HepG2 (cell line): ENCODE data around the gene PRR5L. TPM values are rescaled to one million over a fixed set of nuclear protein-coding genes. Genes with fewer than 3 reads are reported as not detected.

Source experiments
- ATAC-seq: fragments of 200-7000 bp; cut with Tn5 transposase; 3 replicates; pipeline ENCODE4 v1.9.1; 2020; ENCODE audit warnings: mild to moderate bottlenecking, moderate library complexity
- BruUV-seq: library from RNA; stranded (reverse); fragments of 400-500 nt; replicated peaks from 2 replicates; lab custom pipeline; 2021; lab: Mats Ljungman, UMichigan
- CTCF ChIA-PET: fragments of 300-600 bp; formaldehyde crosslinking; extraction: SDS; loops from one replicate; lab custom pipeline; 2021; ENCODE audit warnings: low total read pairs, inconsistent platforms, low intra/inter-chr PET ratio; lab: Yijun Ruan, JAX
- POLR2A ChIA-PET: fragments of 350-600 bp; sonication (Branson Sonifier 250); formaldehyde crosslinking; loops from one replicate; lab custom pipeline; 2020; ENCODE audit warnings: antibody characterized with exemption, inconsistent platforms; lab: Yijun Ruan, JAX
- DNase-seq: peaks from one replicate; pipeline ENCODE4 v3.0.0-alpha.2; 2015; ENCODE audit warnings: low spot score
- FAIRE-seq: peaks from 3 replicates; lab custom pipeline; 2011; peaks lifted over from hg19 to GRCh38; lab: Jason Lieb, UNC
- H2AFZ ChIP-seq: one replicate; pipeline ENCODE4 v1.6.1; 2011; ENCODE audit warnings: low read length, inconsistent platforms
- H3K27ac ChIP-seq: fragments of 300-600 bp; 3 replicates; pipeline ENCODE4 v1.8.0; 2011; ENCODE audit warnings: mixed run types, mild to moderate bottlenecking, mixed read lengths, low read length, inconsistent platforms; ENCODE audit not compliant: insufficient read depth; ENCODE audit errors: extremely low read length
- H3K27me3 ChIP-seq, 2 experiments: fragments of 200-600 bp in 1 of 2; 2 replicates in 1 of 2; 3 replicates in 1 of 2; pipeline versions ENCODE4 v1.6.0 to v1.8.0; 2011; ENCODE audit warnings: low read length in 2 of 2, mild to moderate bottlenecking in 2 of 2, moderate library complexity in 2 of 2, inconsistent platforms in 1 of 2; ENCODE audit not compliant: insufficient read depth in 2 of 2, control insufficient read depth in 1 of 2
- H3K36me3 ChIP-seq, 2 experiments: fragments of 200-600 bp in 1 of 2; replicated peaks in 1 of 2; 2 replicates in 1 of 2; 3 replicates in 1 of 2; pipeline versions ENCODE4 v1.5.1 to v1.8.0; 2011; ENCODE audit warnings: low read length in 2 of 2, inconsistent platforms in 1 of 2; ENCODE audit not compliant: insufficient read depth in 2 of 2, control insufficient read depth in 1 of 2
- H3K4me1 ChIP-seq: 2 replicates; pipeline ENCODE4 v1.5.1; 2012; ENCODE audit warnings: low read length, inconsistent platforms; ENCODE audit not compliant: insufficient read depth
- H3K4me2 ChIP-seq: 2 replicates; pipeline ENCODE4 v1.6.0; 2011; ENCODE audit warnings: low read depth, low read length, inconsistent platforms
- H3K4me3 ChIP-seq, 3 experiments: fragments of 200-600 bp in 1 of 3; sonication (generic), shearing (Covaris generic) in 1 of 3; replicated peaks in 1 of 3; 2 replicates each; pipeline ENCODE4 v1.5.1; 2011 to 2016; ENCODE audit warnings: low read length in 3 of 3, inconsistent platforms in 2 of 3, low read depth in 2 of 3, mild to moderate bottlenecking in 2 of 3, control low read depth in 1 of 3, mixed read lengths in 1 of 3; ENCODE audit not compliant: insufficient read depth in 1 of 3
- H3K79me2 ChIP-seq: one replicate; pipeline ENCODE4 v1.6.1; 2011; ENCODE audit warnings: low read length, inconsistent platforms; ENCODE audit not compliant: insufficient read depth
- H3K9ac ChIP-seq: 2 replicates; pipeline ENCODE4 v1.6.0; 2011; ENCODE audit warnings: mild to moderate bottlenecking, low read depth, low read length, inconsistent platforms; ENCODE audit not compliant: insufficient read depth
- H3K9me3 ChIP-seq: 2 replicates; pipeline ENCODE4 v1.5.1; 2012; ENCODE audit warnings: mild to moderate bottlenecking, low read length
- H4K20me1 ChIP-seq: 2 replicates; pipeline ENCODE4 v1.6.0; 2011; ENCODE audit warnings: inconsistent platforms, mild to moderate bottlenecking, low read length, moderate library complexity; ENCODE audit not compliant: insufficient read depth
- ARNTL ChIP-seq: sonication (generic); formaldehyde crosslinking; IDR thresholded peaks from 2 replicates; pipeline ENCODE4 v1.4.0; 2020; ENCODE audit warnings: mild to moderate bottlenecking, missing genetic modification reagents
- CBFB ChIP-seq: sonication (generic); formaldehyde crosslinking; IDR thresholded peaks from 2 replicates; pipeline ENCODE4 v1.4.0; 2020; ENCODE audit warnings: missing genetic modification reagents
- PHF21A ChIP-seq: sonication (generic); formaldehyde crosslinking; IDR thresholded peaks from 2 replicates; pipeline ENCODE4 v1.5.0; 2020; ENCODE audit warnings: mild to moderate bottlenecking, missing genetic modification reagents
- RNF219 ChIP-seq: sonication (generic); formaldehyde crosslinking; IDR thresholded peaks from 2 replicates; pipeline ENCODE4 v1.5.0; 2020; ENCODE audit warnings: mild to moderate bottlenecking, missing genetic modification reagents
- TEAD3 ChIP-seq: optimal IDR thresholded peaks from 2 replicates; pipeline ENCODE3; 2016; ENCODE audit warnings: borderline replicate concordance
- YEATS2 ChIP-seq: sonication (generic); formaldehyde crosslinking; IDR thresholded peaks from 2 replicates; pipeline ENCODE4 v1.4.0; 2020; ENCODE audit warnings: missing genetic modification reagents, borderline replicate concordance
- ZNF3 ChIP-seq: IDR thresholded peaks from 2 replicates; pipeline ENCODE4 v1.7.0; 2017; ENCODE audit warnings: inconsistent platforms
- ZNF496 ChIP-seq: sonication (generic); formaldehyde crosslinking; IDR thresholded peaks from 2 replicates; pipeline ENCODE4 v1.8.1; 2023; ENCODE audit warnings: mild to moderate bottlenecking, moderate library complexity, missing genetic modification reagents; ENCODE audit not compliant: insufficient replicate concordance
- WGBS: methylation state at CpG from one replicate; pipeline ENCODE4 v1.1.6; 2017; ENCODE audit warnings: low lambda C conversion rate; 5-methylcytosine and 5-hydroxymethylcytosine counted together
- in situ Hi-C: cut with HindIII; loops from 2 replicates; pipeline ENCODE4 v1.10.0; 2017; ENCODE audit warnings: low pct_unique_long_range_greater_than_20kb; ENCODE audit not compliant: extremely low pct_ligation_motif_present
- intact Hi-C: fragments of 100-400 bp; cut with micrococcal nuclease; formaldehyde crosslinking; loops from one replicate; pipeline ENCODE4 v1.10.0; 2022; ENCODE audit not compliant: unreplicated experiment
- polyA plus RNA-seq, 8 experiments: library from polyadenylated mRNA; depleted of rRNA in 3 of 8; stranded (reverse) in 7 of 8; unstranded in 1 of 8; fragments of >200 nt; fragmentation: Illumina TruSeq in 4 of 8; extraction: Trizol in 4 of 8; gene quantifications; 2 replicates each; pipeline versions ENCODE4 v1.2.1 to v1.2.3, GENCODE V29; 2011 to 2016; ENCODE audit warnings: low read depth in 4 of 8, missing spikeins in 1 of 8, mixed read lengths in 1 of 8; ENCODE audit not compliant: insufficient read depth in 1 of 8
- total RNA-seq, 5 experiments: library from RNA; depleted of rRNA; stranded (reverse); fragments of >200 nt; fragmentation: Illumina TruSeq; extraction: Trizol; gene quantifications; 2 replicates each; pipeline ENCODE4 v1.2.3, GENCODE V29; 2016; ENCODE audit warnings: low read depth in 1 of 5
- TF ChIP-seq, protein P1 (sequence below): sonication (generic); formaldehyde crosslinking; IDR thresholded peaks from 2 replicates; pipeline ENCODE4 v1.8.0; 2022; ENCODE audit warnings: missing genetic modification reagents, mild to moderate bottlenecking, inconsistent platforms, borderline replicate concordance
- TF ChIP-seq, protein P2 (sequence below): sonication (generic); formaldehyde crosslinking; IDR thresholded peaks from 2 replicates; pipeline ENCODE4 v1.9.0; 2021; ENCODE audit warnings: missing genetic modification reagents, mild to moderate bottlenecking, borderline replicate concordance

Gene PRR5L
- total and polyA plus RNA-seq, 2 of the 13 experiments (the other 11 are each of a cell fraction or from before 2014, with no cell fraction given): 0.16 TPM; not detected in 1

DNA sequence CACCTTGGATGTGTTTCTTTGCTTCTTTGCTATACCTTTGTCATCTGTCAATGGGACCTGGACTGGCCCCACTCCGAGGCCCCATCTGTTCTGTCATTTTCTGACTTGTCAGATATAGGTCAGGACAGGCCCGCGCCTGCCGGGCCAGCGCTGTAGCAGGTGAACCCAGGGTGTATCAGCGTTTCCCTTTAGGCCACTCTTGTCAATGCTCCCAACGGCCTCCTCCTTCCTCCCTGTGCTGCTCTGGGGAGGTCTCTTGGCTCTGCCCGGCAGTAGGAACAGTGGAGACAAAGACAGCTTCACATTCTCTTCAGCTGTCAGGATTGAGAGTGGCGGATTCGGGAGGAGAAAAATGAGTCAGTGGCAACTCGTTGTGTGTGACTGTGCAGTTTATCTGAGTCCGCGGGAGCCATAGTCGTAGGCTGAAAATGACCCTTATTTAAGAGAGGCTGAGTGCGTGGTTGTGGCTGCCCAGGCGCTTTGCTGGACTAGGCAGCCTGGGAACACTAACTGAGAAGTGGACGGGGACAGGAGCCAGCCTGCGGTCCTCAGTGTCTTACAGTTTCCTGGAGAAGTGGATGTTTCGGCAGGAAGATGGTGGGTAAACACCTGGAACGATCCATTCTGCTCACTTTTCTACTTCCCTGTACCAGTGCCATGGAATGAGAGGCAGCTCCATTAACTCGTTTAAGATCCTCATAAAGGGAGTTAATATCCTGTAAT lies 102.3 kb downstream of the PRR5L start:
- no peaks in the 10 kb centered on the region for H3K36me3 ChIP-seq
- ChIA-PET POLR2A (no interaction called here), CTCF (no interaction called here)
- no peak overlapping the region for H3K27ac ChIP-seq
- H3K4me3 ChIP-seq: no peak overlapping the region
- no peaks in the 10 kb centered on the region for H3K79me2 ChIP-seq
- in situ Hi-C loops: no loop called here
- H4K20me1 ChIP-seq: no peaks in the 10 kb centered on the region
- peaks cover 0 to 4% of the 10 kb centered on the region in 2 experiments; a peak in 1 of 5 replicates for H3K27me3 ChIP-seq
- no peak overlapping the region for H2AFZ ChIP-seq
- no peaks in the 10 kb centered on the region for H3K9me3 ChIP-seq
- TF ChIP-seq, protein P1, sequence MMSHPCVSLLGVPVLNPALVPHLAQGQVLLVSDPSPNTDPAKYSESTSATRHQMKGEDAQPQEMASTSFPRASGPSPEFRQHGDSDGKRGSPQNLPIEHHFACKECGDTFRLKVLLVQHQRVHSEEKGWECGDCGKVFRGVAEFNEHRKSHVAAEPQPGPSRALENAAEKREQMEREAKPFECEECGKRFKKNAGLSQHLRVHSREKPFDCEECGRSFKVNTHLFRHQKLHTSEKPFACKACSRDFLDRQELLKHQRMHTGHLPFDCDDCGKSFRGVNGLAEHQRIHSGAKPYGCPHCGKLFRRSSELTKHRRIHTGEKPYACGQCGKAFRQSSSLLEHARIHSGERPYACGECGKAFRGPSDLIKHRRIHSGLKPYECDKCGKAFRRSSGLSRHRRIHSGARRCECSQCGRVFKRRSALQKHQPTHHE (CRISPR knock-in tag): no peak
- no peak for TF ChIP-seq ARNTL
- TF ChIP-seq TEAD3: no peak
- TF ChIP-seq, protein P2, sequence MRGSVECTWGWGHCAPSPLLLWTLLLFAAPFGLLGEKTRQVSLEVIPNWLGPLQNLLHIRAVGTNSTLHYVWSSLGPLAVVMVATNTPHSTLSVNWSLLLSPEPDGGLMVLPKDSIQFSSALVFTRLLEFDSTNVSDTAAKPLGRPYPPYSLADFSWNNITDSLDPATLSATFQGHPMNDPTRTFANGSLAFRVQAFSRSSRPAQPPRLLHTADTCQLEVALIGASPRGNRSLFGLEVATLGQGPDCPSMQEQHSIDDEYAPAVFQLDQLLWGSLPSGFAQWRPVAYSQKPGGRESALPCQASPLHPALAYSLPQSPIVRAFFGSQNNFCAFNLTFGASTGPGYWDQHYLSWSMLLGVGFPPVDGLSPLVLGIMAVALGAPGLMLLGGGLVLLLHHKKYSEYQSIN (CRISPR knock-in tag): no peak
- TF ChIP-seq ZNF3 (CRISPR knock-in tag): no peak
- TF ChIP-seq CBFB (CRISPR knock-in tag): no peak
- TF ChIP-seq YEATS2 (CRISPR knock-in tag): no peak
- TF ChIP-seq ZNF496 (CRISPR knock-in tag): no peak
- no peak for TF ChIP-seq RNF219 (CRISPR knock-in tag)
- TF ChIP-seq PHF21A (CRISPR knock-in tag): no peak
- no peak overlapping the region for H3K4me2 ChIP-seq
- no peak for DNase-seq
- H3K4me1 ChIP-seq: no peaks in the 10 kb centered on the region
- no peak for ATAC-seq
- WGBS: 48% methylated on average over 19 of the region's 21 CpGs
- intact Hi-C loops: no loop called here
- no TSS peak for BruUV-seq
- H3K9ac ChIP-seq: no peak overlapping the region
- no peak for FAIRE-seq
